Stimulated activated CD4-positive, alpha-beta T cell treated with anti-CD3 and anti-CD28 coated beads, TNF-alpha, amount 100 ng/mL, for 1 hour (primary cell): ENCODE data around the gene CCDC121.
A peak's percentile ranks its signal among the peaks of the same experiment; 100 is the strongest.

Experiments
- DNase-seq, 3 donors: peaks; one replicate each; pipeline ENCODE4 v3.0.0-alpha.2; 2020; ENCODE audit warnings: low read depth in 3 of 3, low spot score in 1 of 3

CCDC121 gene

GRCh38 chr2:27582695-27583389 is 46.0 kb downstream of the CCDC121 start, which contains the start of gene ZNF512:
Gene ZNF512 (plus strand): TSS chr2:27583042. CDS start chr2:27583113, 71 bp downstream.
- peak; percentile 38 to 55 (median 50) for DNase-seq

GRCh38 chr2:27582129-27582694 is 46.6 kb downstream of the CCDC121 start:
- DNase-seq: no peak

GRCh38 chr2:27581417-27582128 is 47.2 kb downstream of the CCDC121 start:
- DNase-seq: no peak
